Measurements from ENCODE around the gene PMM2. TPM values are rescaled to one million over a fixed set of nuclear protein-coding genes. Genes with fewer than 3 reads are reported as not detected.
A peak's percentile ranks its signal among the peaks of the same experiment; 100 is the strongest.

The PMM2 gene
- total RNA-seq, 1 experiment from 2014 or later: 34.7 TPM

GRCh38 chr16:8886593-8887430 lies 89.2 kb downstream of the PMM2 start:
- no peak for DNase-seq (ENCODE audit: low spot score)

GRCh38 chr16:8887431-8887765 lies 89.8 kb downstream of the PMM2 start:
- DNase-seq (ENCODE audit: low spot score): no peak

- peak; percentile 62 for DNase-seq (ENCODE audit: low spot score)
These were observed 90.4 kb downstream of the PMM2 start for GRCh38 chr16:8887952-8888560.

- no peak for DNase-seq (ENCODE audit: low spot score)
These were observed 91.6 kb downstream of the PMM2 start for GRCh38 chr16:8888951-8889892.

- DNase-seq (ENCODE audit: low spot score): no peak
These were observed 92.4 kb downstream of the PMM2 start for GRCh38 chr16:8889893-8890548.

- DNase-seq (ENCODE audit: low spot score): no peak
These were observed 92.9 kb downstream of the PMM2 start for GRCh38 chr16:8890549-8890921.

- no peak for DNase-seq (ENCODE audit: low spot score)
These were observed 94.5 kb downstream of the PMM2 start for GRCh38 chr16:8892101-8892575.

- no peak for DNase-seq (ENCODE audit: low spot score)
These were observed 95.8 kb downstream of the PMM2 start for GRCh38 chr16:8893426-8893825.

- DNase-seq (ENCODE audit: low spot score): no peak
These were observed 96.5 kb downstream of the PMM2 start for GRCh38 chr16:8893976-8894690.

- no peak for DNase-seq (ENCODE audit: low spot score)
These were observed 97.2 kb downstream of the PMM2 start for GRCh38 chr16:8894736-8895334.

GRCh38 chr16:8898660-8899318 lies 101.2 kb downstream of the PMM2 start:
- DNase-seq (ENCODE audit: low spot score): no peak

Other genes with a start within 250 kb of the PMM2 start
- gene TMEM114, start 207.3 kb upstream of the PMM2 start, total RNA-seq (2014; rRNA removed; shearing (Covaris generic)): not detected in 2 replicates
- gene METTL22, start 176.1 kb upstream of the PMM2 start, total RNA-seq (2014; rRNA removed; shearing (Covaris generic)): 28.1 and 32.5 TPM in 2 replicates
- 0.05 and 0.36 TPM in 2 replicates for gene ABAT, start 123.2 kb upstream of the PMM2 start, total RNA-seq (2014; rRNA removed; shearing (Covaris generic))
- 5.9 and 8.0 TPM in 2 replicates for gene TMEM186, start 200 bp upstream of the PMM2 start, total RNA-seq (2014; rRNA removed; shearing (Covaris generic))
- 148 and 208 TPM in 2 replicates for gene CARHSP1, start 71.2 kb downstream of the PMM2 start, total RNA-seq (2014; rRNA removed; shearing (Covaris generic))
- gene LITAFD, start 84.5 kb downstream of the PMM2 start, total RNA-seq (2014; rRNA removed; shearing (Covaris generic)): not detected in 2 replicates
- 49.8 and 62.1 TPM in 2 replicates for gene USP7, start 166.1 kb downstream of the PMM2 start, total RNA-seq (2014; rRNA removed; shearing (Covaris generic))